Dedifferentiated amniotic fluid mesenchymal stem cell (primary cell): ENCODE measurements around the gene MAOB.

ENCODE experiments used
- DNase-seq: peaks from one replicate; pipeline ENCODE4 v3.0.0-alpha.2; 2016; ENCODE audit errors: extremely low spot score

MAOB gene

DNA sequence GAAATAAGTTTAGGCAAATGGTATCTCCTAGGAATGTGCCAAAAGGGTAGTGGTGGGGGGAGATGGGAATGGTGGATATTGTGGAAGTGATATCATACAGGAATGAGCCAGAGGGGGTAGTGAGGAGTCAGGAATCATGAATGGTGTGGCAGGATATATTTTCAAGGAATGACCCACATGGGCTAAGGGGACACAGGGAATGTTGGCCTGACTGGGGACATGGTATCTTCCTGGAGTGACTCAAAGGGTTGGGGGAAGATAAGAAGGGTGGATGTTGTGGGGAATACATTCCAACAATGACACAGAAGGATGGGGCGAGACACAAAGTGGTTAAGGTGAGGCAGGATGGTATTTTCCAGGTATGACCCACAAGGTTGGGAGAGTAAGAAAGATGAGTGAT lies 165.6 kb downstream of the MAOB start:
- no peak for DNase-seq
